Inferior parietal cortex (tissue), 1 donor: ENCODE results near the gene LINGO4.
"Not testable (repeated sequence)": the region's sequence is repeated elsewhere in the genome, so short reads cannot be mapped to it uniquely, and the experiment has no call there.

Experiments
- DNase-seq: peaks from one replicate; pipeline ENCODE4 v3.0.0-alpha.2; 2016; ENCODE audit errors: extremely low spot score

Gene LINGO4

DNA sequence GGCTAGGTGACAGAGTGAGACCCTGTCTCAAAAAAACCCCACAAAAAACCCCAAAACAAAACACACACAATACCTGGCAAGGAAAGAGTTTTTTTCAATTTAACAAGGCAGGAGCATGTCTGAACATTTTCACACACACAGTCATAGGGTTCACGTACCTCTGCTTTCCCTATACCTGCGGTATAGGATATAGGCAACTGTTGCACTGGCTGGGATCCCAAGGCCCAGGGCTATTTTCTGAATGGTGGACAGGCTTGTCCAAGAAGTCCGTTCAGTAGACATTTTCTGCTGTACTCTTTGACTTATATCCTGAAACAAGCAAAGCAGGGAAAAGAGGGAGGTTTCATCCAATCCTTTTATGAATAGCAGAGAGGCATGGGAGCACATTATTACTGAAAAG, 22.5 kb downstream of the LINGO4 start:
- no peak for DNase-seq

DNA sequence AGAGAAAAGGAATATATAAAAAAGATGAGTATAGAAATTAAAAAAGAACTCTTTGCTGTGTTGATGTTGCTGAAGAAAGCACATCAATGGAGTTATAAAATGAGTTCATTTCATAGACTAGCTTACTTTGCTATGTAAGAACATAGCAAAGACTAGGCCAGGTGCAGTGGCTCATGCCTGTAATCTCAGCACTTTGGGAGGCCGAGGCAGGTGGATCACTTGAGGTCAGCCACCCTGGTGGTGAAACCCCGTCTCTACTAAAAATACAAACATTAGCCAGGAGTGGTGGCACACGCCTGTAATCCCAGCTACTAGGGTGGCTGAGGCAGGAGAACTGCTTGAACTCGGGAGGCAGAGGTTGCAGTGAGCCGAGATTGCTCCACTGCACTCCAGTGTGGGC, 23.2 kb downstream of the LINGO4 start:
- not testable (repeated sequence) for DNase-seq

DNA sequence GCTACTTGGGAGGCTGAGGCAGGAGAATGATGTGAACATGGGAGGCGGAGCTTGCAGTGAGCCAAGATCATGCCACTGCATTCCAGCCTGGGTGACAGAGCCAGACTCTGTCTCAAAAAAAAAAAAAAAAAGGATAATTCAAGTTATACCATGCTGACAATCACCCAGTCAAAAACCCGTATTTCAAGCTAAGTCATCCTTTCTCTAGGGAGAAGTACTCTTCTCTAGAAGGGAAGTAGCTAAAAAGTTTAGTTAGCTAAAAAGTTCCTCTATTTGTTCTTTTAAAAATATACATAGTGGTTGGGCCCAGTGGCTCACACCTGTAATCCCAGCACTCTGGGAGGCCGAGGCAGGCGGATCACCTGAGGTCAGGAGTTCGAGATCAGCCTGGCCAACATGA, 24.5 kb downstream of the LINGO4 start:
- not testable (repeated sequence) for DNase-seq

DNA sequence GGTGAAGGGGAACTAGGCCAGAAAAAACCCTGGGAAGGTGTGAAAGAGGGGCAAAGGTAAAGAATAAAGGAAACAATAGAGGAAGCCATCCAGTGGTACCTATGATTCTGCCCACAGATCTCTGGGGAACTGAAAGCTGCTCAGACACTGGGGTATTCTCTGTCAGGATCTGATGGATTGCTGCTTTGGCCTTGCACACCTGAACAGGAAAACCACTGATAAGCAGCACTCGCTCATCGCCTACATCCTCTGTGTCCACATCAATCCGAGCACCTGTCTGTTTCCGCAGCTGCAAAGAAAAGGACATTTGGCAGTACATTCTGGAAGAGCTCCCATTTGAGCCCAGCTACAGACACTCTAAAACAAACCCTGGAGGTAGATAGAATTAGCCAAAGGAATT, 25.4 kb downstream of the LINGO4 start:
- DNase-seq: no peak

DNA sequence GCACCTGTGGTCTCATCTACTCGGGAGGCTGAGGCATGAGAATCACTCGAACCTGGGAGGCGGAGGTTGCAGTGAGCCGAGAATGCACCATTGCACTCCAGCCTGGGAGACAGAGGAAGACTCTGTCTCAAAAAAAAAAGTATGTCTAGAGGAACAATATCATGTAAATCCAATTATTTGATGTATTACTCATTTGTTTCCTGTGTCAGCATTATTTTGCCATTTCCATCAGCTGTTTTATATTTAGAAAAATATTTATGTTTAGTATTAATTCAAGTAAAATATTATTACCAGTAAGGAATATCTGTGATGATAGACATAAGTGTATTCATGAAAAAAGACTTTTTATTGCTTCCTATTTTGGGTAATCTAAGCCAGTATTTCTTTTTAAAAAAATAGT, 27.9 kb downstream of the LINGO4 start:
- DNase-seq: no peak

DNA sequence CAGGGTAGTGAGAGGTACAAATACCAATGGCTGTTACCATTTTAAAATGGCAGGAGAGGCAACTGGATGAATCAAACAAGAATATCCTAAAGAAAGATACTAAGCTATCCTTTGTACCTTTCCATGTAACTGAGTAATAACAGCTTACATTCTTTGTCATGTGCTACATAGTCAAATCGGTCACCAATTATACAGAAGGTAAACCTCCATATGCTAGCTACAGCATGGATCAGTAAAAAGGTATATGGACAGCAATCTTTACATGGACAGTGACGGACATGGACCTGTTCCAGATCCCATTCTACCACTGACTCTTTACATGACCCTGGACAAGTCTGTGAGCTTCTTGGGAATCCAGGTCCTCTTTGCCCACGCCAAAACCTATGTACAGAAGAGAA, 28.6 kb downstream of the LINGO4 start:
- no peak for DNase-seq

DNA sequence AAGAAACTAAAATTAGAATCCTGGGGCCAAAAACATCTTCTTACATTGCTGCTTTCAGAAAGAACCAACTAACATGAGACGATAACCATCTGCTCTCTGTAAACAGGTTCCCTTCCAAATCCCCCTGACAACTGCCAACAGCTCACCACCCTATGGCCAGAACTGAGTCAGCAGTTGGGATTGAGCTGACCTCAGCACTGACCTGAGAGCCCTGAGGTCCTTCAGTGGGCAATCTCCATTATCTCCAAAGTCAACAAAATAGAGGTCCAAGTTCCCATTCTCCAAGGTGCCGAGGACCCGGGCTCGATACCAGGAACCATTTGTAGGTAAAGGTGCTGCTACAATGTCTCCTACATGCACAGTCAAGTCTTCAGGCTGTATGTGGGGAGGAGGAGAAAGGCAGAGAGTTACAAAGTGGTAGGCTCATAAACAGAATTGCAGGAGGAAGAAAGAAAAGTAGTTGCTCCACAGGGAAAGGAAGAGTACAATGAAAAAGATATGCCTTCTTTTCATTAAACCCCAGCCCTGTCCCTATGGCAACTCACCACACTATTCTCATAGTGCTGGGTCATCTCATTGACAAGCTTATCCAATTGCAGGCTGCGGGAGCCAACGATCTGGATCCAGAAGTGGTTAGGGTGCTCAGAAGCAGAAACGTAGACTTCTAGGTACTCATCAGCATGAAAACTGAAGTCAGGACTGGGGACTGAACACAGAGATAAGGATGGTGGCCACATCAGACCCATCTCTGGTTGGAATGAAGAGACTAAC, 29.1 kb downstream of the LINGO4 start:
- no peak for DNase-seq

DNA sequence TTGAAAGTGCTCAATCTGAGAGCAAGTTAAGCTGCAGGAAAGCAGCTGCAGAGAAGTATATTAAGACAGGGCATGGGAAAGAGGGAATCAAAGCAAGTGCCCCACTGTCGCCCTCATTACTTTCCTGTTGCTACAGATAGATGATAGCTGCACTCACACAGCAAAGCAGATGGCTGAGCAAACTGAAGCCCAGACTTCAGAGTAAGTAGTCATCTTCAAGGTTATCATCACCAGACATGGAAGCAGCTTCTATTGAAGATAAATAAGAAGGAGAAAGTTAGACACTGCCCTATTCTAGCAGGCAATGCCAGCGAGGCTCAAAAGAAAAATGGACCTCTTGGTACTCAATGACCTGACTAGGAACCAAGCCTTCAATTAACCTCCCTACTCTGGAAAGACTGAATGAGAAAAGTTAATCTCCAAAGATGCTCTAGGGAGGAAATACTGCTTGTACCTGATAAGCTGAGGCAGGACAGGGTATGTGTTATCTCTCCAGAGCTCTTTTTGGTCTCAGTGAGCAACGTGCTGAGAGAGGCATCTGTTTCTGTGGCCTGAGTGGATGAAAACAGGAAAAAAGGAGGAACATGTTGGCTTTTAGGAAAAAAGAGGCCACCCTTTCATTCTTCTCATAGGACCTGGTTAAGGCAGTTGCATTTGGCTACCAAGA, 30.8 kb downstream of the LINGO4 start:
- DNase-seq: no peak

GRCh38 chr1:151773702-151774101, 31.5 kb downstream of the LINGO4 start:
- DNase-seq: no peak

- not testable (repeated sequence) for DNase-seq
These were observed 35.9 kb downstream of the LINGO4 start for GRCh38 chr1:151769270-151769669.

- DNase-seq: not testable (repeated sequence)
These were observed 36.7 kb downstream of the LINGO4 start for GRCh38 chr1:151768351-151769066.

DNA sequence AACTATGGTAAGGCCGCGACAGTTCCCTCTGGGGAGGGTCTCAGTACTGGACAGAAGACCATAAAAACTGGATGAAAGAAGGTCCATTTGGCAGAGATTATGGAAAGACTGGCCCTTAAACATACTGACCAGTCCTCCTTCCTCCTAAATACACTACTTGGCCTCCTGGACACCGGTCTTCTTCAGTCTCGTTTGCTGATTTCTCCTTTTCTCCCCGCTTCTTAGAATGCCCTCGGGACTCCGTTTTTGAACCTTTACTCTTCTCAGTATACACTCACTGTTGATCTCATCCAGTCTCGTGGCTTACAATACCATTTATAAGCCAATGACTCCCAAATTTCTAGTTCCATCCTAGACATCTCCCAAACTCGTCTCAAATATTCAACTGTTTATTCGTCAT, 41.2 kb downstream of the LINGO4 start:
- peak; percentile 23 for DNase-seq

GRCh38 chr1:151762941-151763921, 42.0 kb downstream of the LINGO4 start, which contains the start of gene MRPL9:
MRPL9 (minus strand) TSS chr1:151763496; CDS start chr1:151763479, 17 bp downstream.
- DNase-seq: peak; percentile 83

- no peak for DNase-seq
These were observed 44.4 kb downstream of the LINGO4 start for GRCh38 chr1:151760597-151761385.

GRCh38 chr1:151759241-151759640, 46.0 kb downstream of the LINGO4 start:
- no peak for DNase-seq

DNA sequence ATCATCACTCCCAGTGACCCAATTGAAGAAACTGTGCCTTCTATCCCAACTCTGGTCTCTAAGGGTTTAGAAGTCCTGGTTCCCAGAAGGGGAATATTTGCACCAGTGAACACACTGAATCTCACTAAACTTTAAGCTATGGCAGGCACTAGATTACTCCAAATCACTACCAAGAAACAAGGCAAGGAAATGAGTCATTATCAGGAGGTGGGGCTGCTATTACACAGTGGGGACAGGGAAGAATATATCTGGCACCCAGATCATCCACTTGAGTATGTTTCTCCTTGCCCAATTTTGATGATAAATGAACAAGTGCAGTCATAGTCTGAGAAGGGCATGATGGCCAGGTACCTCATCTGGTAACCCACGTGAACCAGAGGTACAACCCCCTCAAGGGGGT, 48.9 kb downstream of the LINGO4 start:
- DNase-seq: no peak
